ENCODE measurements around the gene C7orf25.
"Not testable (repeated sequence)": the region's sequence is repeated elsewhere in the genome, so short reads cannot be mapped to it uniquely, and the experiment has no call there.

The C7orf25 gene

DNA sequence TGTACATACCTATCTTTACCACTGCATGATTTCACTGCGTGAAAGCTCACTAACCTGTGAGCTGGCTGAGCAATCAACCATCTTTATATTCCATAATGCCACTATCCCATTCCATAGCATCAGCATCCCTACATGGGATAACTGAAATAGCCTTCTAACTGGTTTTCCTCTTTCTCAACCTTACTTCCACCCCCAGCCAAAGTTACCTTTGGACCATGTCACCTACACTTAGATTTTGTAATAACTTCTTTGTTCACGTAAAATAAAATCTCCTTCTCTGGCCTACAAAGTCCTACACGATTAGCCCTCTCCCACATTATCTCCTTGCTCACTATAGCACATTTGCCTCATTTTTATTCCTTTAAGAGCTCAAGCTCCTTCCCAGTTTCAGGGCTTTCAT lies 17.6 kb upstream of the C7orf25 start:
- DNase-seq (ENCODE audit: low read depth in 3 of 3, low spot score in 1 of 3): no peak

DNA sequence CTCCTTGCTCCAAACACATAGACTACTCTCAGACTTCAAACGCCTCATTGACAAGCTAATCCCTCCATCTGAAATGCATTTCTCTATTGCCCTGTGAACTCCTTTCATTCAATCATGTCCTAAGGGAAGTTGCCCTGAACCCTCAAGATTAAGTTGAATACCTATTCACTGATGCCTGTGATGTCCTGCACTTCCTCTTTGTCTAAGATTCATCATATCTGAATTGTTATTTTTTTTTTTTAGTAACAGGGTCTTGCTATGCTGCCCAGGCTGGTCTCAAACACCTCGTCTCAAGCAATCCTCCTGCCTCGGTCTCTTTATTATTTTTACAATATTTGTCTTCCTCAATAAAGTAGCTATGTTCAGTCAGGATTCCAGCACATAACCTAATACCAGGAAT lies 16.9 kb upstream of the C7orf25 start:
- DNase-seq (ENCODE audit: low read depth in 3 of 3, low spot score in 1 of 3): no peak

DNA sequence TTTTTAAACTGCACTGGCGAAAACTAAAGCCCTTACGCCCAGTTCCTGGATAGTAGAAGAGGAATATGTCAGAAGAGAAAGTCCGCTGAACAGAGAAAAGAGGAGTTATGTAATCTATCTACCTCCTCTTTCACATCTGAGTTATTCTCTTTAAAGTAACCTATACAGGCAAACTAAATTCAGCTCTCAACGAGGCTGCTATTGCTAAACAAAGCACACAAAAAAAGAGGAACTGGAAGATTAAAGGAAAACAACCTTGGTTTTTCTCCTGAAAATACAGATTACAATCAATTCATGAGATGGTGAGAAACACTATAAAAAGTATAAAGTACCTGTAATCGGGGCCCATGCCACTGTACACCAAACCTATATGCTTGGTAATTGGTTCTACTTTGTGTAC lies 14.3 kb upstream of the C7orf25 start:
- DNase-seq (ENCODE audit: low read depth in 3 of 3, low spot score in 1 of 3): no peak

DNA sequence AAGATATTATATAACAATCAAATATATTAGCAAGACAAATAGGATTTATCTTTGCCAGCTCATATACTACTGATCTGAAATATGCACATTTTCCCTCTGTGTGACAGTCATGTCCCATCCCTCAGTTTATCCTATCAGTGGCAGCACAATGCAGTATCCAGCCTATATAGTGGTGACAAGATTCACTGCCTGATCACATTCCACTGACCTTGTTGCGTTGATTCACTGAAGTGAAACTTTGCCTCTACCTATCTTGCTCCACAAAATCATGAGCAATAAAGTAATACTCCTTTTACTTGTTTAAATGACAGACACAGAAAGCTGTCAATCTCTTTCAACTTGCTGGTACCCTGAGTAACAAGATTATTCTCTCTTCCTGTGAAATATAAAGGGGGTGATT lies 13.8 kb upstream of the C7orf25 start:
- DNase-seq (ENCODE audit: low read depth in 3 of 3, low spot score in 1 of 3): no peak

DNA sequence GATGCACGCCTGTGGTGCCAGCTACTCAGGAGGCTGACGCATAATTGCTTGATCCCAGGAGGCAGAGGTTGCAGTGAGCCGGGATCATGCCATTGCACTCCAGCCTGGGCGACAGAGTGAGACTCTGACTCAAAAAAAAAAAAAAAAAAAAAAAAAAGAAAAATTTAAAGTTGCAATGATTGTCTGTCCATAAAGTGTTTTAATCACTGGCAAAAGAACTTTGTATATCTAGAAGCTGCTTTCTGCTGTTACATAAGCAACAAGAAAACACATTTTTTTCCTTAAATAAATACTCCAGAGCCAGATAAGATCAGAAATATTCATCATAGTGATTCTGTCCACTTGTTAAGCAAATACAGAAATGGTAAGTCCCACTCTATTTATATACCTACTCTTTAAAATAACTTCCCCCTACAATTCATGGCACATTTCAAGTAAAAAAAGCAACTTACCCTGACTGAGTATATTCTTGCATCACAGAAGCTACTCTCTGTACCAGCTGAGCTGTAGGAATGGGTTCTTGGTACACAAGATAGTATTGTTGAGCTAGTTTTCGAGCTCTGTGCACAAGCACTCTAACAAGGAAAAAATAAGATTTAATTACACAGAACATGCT lies 12.5 kb upstream of the C7orf25 start:
- DNase-seq (ENCODE audit: low read depth in 3 of 3, low spot score in 1 of 3): no peak

DNA sequence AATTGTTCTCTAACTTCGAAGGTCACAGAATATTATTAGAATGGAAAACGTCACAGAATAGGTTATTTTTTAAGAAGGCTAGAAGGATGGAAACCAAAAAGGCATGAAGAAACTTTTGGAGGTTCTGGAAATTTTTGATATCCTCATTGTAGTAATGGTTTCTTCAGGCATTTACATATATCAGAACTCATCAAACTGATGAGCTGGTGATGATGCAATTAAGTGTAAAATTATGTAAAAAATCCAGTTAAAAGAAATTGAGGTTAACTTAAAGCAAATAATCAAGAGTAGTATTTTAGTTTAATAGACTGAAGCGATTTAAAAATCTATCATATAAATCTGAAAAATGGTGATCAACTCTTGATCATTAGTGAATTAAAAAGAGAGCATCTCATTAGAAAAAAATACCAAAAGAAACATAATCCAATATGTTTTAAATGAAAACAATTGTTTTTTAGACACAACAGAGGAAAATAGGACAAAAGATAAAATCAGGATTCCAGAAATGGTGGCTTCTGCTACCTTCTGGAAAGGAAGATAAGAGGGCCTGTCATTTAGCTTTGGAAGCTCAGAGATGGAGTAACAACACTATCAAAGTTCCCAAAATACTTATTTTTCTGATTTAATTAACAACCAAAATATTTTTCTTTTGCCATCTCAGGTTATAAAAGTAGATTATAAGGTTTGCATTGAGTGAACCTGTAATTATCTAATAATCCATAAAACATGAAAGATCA lies 10.3 kb upstream of the C7orf25 start:
- DNase-seq (ENCODE audit: low read depth in 3 of 3, low spot score in 1 of 3): no peak

DNA sequence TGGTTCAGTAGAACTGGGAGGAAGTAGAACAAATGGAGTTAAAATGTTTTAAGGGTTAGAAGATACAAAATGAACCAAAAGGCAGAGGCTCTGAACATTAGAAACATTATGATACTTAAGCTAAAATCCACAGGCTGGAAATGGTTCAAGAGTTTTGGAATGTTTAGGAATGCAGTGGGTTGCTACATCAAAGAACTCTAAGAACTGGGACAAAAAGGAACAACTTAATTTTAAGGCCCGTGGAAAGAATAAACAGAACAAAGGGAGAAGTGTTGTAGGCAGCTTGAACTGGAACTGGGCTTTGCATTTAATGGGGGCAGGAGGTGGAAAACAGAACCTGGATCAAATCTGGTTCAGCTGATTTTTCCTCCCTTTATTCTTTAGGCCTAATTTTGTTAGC lies 3.5 kb upstream of the C7orf25 start:
- DNase-seq (ENCODE audit: low read depth in 3 of 3, low spot score in 1 of 3): no peak

DNA sequence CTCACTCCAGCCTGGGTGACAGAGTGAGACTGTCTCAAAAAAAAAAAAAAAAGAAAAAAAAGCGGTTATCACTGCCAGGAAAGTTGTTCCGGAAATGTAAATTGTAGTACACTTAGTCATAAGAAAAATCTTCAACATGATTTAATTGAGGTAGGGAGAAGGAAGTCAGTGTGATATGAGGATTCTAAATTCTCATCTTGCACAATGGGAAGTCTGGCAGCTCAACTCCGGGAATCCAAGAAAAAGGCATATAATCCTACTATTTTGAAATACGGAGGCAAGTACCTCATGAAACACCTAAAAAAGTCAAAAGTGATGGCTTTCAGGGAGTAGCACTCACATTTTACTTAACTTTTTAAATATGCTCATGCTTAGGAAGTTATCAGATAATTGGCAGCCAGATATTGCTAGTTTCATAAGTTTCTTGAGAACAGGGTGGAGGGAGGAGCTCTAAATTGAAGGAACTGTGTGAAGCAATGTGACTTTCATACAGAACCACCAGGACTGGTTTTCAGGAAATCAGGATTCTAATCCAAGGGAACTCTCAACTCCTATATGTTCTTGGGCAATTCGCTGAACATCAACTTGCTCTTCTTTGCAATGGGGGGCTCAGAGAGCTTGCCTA lies 2.7 kb upstream of the C7orf25 start:
- DNase-seq (ENCODE audit: low read depth in 3 of 3, low spot score in 1 of 3): no peak

DNA sequence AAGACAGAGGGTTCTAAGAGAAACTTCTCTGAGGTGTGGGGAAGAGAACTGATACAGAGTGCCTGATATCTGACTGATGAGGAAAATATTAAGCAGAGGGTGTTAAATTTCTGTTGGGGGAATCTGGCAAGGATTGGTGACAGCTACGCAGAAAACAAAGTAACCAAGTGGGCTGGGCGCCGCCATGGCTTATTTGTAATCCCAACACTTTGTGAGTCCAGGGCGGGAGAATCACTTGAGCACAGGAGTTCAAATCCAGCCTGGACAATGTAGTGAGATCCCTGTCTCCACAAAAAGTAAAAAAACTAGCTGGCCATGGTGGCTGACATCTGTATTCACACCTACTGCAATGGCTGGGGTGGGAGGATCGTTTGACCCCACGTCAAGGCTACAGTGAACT lies 2.1 kb upstream of the C7orf25 start:
- no peak for DNase-seq (ENCODE audit: low read depth in 3 of 3, low spot score in 1 of 3)

DNA sequence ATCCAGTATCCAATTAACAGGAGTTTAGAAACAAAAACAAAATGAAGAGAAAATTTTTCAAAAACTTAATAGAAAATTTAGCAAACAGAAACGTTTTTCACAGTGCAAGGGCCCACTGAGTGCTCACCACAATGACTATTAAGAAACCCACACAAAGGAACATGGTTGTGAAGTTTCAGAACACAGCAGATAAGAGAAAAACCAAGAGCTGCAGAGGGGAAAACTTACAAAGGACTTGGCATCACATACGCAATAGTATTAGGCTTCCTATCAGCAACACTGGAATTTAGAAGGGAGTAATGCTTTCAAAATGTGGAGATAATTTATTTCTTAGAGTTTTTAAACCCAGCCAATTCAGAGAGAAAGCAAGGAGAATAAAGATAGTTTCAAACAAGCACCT lies 1.7 kb upstream of the C7orf25 start:
- DNase-seq (ENCODE audit: low read depth in 3 of 3, low spot score in 1 of 3): no peak

DNA sequence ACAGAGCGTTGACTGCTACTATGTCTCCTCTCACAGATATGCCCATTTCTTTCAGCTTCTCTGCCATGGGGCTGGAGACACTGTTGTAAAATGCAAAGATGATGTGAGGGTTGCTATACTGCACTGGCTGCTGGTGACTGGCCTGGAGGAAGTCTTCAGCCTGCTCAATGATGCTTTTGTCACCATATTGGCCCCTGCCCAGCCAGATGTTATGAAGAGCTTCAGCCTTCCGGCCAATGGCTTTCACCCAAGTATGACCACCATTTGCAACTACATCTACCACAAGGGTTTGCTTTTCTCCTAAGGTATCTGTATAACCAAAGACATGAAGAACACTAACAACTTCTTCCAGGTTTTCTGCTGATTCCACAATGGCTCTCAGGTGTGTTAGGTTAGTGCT lies 1.6 kb downstream of the C7orf25 start:
- DNase-seq (ENCODE audit: low read depth in 3 of 3, low spot score in 1 of 3): no peak

DNA sequence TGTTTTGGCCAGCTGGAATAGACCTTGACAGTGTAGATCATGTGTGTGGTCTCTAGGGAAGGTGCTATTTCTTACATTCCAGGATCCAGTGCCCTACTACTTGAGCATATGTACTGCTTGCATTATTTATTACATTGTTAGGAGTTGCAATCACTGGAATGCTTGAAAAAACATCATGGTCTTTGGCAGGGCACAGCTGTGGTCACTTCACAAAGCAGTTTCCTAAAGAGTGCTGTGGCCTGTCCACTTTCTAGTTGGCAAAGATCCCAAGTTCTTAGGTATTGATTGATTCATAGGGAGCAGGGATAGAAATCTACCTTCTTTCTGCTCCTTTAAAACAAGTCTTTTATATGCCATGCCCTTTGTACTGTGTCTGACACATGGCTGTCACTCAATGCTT lies 4.6 kb downstream of the C7orf25 start:
- DNase-seq (ENCODE audit: low read depth in 3 of 3, low spot score in 1 of 3): no peak

DNA sequence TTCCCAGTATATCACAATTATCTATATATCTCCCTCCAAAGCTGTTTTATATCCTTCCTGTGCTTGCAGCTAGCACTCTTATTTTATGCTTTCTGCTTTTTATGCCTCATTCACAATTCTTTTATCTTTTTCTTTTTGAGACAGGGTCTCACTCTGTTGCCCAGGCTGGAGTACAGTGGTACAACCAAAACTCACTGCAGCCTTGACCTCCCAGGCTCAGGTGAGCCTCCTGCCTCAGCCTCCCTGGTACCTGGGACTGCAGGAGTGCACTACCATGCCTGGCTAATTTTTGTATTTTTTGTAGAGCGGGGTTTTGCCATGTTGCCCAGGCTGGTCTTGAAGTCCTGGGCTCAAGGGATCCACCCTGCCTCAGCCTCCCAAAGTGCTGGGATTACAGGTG lies 5.7 kb downstream of the C7orf25 start:
- DNase-seq (ENCODE audit: low read depth in 3 of 3, low spot score in 1 of 3): no peak

DNA sequence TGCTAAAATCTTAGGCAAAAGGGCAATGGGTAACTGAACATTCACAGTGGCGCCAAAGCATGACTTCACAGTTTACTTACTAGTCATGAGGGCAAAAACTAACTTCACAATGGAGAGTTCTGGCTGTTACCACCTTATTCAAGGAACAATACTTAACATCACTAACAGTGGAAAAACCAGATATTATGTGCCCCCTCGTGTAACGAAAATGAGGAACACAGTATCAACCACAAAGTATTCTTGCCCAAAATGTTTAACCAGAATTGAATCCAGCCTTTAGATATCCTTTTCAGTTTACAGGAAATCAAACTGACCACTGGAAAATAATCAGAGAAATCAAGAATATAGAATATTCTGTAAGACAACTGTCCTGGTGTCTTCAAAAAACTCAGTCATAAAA lies 9.5 kb downstream of the C7orf25 start:
- no peak for DNase-seq (ENCODE audit: low read depth in 3 of 3, low spot score in 1 of 3)

DNA sequence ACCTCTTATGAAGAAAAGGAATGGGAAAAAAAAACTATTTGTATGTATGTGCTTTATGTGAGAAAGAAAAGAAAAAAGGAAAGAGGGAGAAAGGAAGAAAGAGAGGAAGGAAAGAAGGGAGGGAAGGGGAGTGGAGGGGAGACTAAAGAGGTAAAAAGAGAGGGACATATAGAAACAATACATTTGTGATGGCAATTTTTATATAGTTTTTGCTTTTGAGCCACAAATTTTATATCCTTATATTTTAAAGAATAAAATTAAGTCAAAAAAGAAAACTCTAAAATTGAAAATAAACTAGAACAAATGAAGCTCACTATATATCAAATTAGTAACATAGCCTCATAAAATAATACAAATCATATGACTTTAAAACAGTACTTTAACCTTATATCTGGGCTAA lies 11.0 kb downstream of the C7orf25 start:
- no peak for DNase-seq (ENCODE audit: low read depth in 3 of 3, low spot score in 1 of 3)

DNA sequence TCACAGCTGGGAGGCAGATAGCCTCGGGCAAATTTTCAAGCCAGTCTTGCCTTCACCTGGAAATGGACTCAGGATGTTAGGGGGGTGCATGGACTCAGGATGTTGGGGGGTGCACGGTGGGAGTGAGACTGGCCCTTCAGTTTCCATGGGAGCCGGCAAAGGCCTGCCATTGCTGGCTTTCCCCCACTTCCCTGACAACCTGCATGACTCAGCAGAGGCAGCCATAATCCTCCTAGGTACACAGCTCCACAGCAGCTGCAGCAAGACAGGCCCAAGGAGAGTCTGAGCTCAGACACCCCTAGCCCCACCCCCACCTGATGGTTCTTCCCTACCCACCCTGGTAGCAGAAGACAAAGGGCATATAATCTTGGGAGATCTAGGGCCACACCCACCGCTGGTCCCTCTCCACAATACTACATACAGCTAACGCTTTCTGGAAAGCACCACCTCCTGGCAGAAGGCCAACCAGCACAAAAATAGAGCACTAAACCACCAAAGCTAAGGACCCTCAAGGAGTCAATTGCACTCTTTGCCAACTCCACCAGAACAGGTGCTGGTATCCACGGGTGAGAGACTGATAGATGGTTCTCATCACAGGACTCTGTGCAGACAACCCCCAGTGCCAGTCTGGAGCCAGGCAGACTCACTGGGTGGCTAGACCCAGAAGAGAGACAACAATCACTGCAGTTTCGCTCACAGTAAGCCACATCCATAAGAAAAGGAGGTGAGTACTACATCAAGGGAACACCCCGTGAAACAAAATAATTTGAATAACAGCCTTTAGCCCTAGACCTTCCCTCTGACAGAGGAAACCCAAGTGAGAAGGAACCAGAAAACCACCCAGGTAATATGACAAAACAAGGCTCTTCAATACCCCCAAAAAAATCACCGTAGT lies 18.3 kb downstream of the C7orf25 start:
- DNase-seq (ENCODE audit: low read depth in 3 of 3, low spot score in 1 of 3): no peak

DNA sequence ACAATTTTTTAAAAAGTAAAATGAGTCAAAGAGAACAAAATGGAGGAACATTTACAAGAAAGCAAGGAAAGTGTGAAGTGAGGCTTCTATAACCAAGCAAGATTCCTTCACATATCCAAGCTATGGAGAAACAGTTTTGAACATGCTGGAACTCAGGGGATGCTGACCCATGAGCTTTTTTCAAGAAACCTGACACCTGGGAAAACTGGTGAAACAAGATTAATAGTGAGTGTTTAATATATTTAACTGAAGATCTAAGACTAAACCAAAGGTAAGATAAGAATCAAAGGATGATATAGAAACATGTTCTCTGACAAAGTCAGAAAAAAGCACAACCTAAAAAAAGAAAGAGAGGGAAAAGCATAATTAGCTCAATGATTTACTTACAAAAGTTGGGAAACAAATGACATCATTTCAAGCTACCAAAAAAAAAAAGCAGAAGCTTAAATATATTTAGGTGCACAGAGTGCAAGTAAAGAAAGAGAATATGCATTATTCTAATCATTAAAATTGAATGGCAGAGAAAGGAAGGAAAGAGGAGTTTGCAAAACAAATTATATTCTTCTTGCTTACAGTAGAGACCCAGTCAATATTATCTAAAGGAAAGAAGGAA lies 24.9 kb downstream of the C7orf25 start:
- no peak for DNase-seq (ENCODE audit: low read depth in 3 of 3, low spot score in 1 of 3)

DNA sequence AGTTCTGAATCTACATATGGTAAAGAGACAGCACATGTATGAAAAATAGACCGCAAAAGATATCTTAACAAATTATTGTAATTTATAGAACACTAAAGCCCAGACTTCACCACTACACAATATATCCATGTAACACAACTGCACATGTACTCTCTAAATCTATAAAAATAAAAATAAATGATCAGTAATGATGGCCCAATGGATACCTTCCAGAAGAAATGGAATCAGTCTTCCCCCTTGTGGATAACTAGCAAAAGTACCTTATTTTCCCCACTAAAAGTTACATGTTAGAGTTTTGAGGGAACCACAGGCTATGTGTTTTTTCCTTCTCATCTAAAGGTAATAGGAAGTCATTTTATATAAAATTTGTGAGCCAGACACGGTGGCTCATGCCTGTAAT lies 25.7 kb downstream of the C7orf25 start:
- no peak for DNase-seq (ENCODE audit: low read depth in 3 of 3, low spot score in 1 of 3)

DNA sequence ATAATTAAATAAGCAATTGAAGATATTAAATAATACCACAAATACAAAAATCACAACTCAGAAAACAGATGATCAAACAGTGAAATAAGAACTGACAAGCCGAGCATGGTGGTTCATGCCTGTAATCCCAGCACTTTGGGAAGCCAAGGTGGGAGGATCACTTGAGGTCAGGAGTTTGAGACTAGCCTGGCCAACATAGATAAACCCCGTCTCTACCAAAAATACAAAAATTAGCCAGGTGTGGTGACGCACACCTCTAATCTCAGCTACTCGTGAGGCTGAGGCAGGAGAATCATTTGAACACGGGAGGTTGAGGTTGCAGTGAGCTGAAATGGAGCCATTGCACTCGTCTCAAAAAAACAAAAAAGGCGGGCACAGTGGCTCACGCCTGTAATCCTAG lies 26.7 kb downstream of the C7orf25 start:
- DNase-seq (ENCODE audit: low read depth in 3 of 3, low spot score in 1 of 3): not testable (repeated sequence)

DNA sequence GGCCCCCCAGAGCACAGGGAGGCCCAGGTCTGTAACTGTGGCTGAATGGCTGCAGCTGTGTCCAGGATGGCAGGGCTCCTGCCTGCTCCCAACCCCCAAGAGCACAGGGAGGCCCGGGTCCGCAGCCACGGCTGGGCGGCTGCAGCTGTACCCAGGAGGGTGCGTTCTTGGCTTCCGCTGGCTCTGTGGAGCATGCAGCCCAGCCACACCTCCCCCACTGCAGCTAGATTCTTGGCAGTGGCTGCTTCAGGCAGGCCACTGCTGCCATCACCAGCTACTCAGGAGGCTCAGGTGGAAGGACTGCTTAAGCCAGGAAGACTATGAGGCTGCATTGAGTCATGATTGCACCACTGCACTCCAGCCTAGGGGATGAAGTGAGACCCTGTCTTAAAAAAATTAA lies 27.9 kb downstream of the C7orf25 start:
- DNase-seq (ENCODE audit: low read depth in 3 of 3, low spot score in 1 of 3): no peak

DNA sequence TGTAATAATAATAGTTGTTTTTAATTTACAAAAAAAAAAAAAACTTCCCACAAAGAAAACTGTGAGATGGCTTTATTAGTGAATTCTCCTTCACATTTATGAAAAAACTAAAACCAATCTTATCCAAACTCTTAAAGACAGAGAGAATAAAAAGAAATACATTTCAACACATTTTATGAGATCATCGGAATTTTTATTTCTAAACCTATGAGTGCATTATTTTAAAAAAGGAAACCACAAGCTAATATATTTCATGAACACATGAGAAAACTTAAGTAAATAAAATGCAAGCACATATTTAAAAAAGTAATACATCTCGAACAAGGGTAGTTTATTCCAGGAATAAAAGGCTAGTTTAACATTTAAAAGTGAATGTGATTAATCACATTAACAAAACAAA lies 31.5 kb downstream of the C7orf25 start:
- no peak for DNase-seq (ENCODE audit: low read depth in 3 of 3, low spot score in 1 of 3)
